Measurements from ENCODE around the gene HAPSTR1.

Gene HAPSTR1

GRCh38 chr16:9114842-9115241, 23.4 kb downstream of the HAPSTR1 start:
- H3K4me3 ChIP-seq, result no peak overlapping the region
- H3K27ac ChIP-seq, result no peak overlapping the region

- Histone ChIP-seq H3K27ac (no peak overlapping the region), H3K4me3 (no peak overlapping the region)
Measured at GRCh38 chr16:9115277-9115676, 23.8 kb downstream of the HAPSTR1 start.

GRCh38 chr16:9116141-9116540, 24.7 kb downstream of the HAPSTR1 start:
- H3K27ac ChIP-seq, result peak overlapping the region in 1 of 21 experiments; percentile 45
- no peak overlapping the region for H3K4me3 ChIP-seq

GRCh38 chr16:9118170-9118569, 26.7 kb downstream of the HAPSTR1 start:
- no peak overlapping the region for H3K4me3 ChIP-seq
- H3K27ac ChIP-seq, result no peak overlapping the region

- peak overlapping the region in 1 of 21 experiments; percentile 60 for H3K27ac ChIP-seq
- H3K4me3 ChIP-seq, result no peak overlapping the region
Measured at GRCh38 chr16:9119795-9120194, 28.4 kb downstream of the HAPSTR1 start.

GRCh38 chr16:9122342-9122741, 30.9 kb downstream of the HAPSTR1 start:
- Histone ChIP-seq H3K27ac (peak overlapping the region in 1 of 21 experiments; percentile 14), H3K4me3 (no peak overlapping the region)

- H3K27ac ChIP-seq, result peak overlapping the region in 1 of 21 experiments; percentile 17
Measured at GRCh38 chr16:9122969-9123368, 31.5 kb downstream of the HAPSTR1 start.

GRCh38 chr16:9123401-9123800, 32.0 kb downstream of the HAPSTR1 start:
- Histone ChIP-seq H3K4me3 (no peak overlapping the region), H3K27ac (peak overlapping the region in 1 of 21 experiments; percentile 22)

More at GRCh38 chr16:9122969-9123368, 31.5 kb downstream of the HAPSTR1 start:
- no peak overlapping the region for H3K4me3 ChIP-seq

GRCh38 chr16:9123871-9124270, 32.4 kb downstream of the HAPSTR1 start:
- no peak overlapping the region for H3K4me3 ChIP-seq
- peak overlapping the region in 2 of 21 experiments; percentile 14 to 22 for H3K27ac ChIP-seq

- Histone ChIP-seq H3K4me3 (no peak overlapping the region), H3K27ac (no peak overlapping the region)
Measured at GRCh38 chr16:9124444-9124843, 33.0 kb downstream of the HAPSTR1 start.

GRCh38 chr16:9124908-9125584, 33.6 kb downstream of the HAPSTR1 start:
- Histone ChIP-seq H3K4me3 (no peak overlapping the region), H3K27ac (peak overlapping the region in 1 of 21 experiments; percentile 52)

- H3K27ac ChIP-seq, result peak overlapping the region in 1 of 21 experiments; percentile 20
- H3K4me3 ChIP-seq, result no peak overlapping the region
Measured at GRCh38 chr16:9125658-9126505, 34.4 kb downstream of the HAPSTR1 start.

GRCh38 chr16:9126609-9127008, 35.2 kb downstream of the HAPSTR1 start:
- H3K27ac ChIP-seq, result no peak overlapping the region

GRCh38 chr16:9128346-9129342, 37.2 kb downstream of the HAPSTR1 start:
- H3K27ac ChIP-seq, result peak overlapping the region in 5 of 21 experiments; percentile 3 to 63 (median 55)
- H3K4me3 ChIP-seq, result no peak overlapping the region

More at GRCh38 chr16:9126609-9127008, 35.2 kb downstream of the HAPSTR1 start:
- no peak overlapping the region for H3K4me3 ChIP-seq

- Histone ChIP-seq H3K4me3 (no peak overlapping the region), H3K27ac (no peak overlapping the region)
Measured at GRCh38 chr16:9134306-9134705, 42.9 kb downstream of the HAPSTR1 start.

- H3K27ac ChIP-seq, result no peak overlapping the region
- H3K4me3 ChIP-seq, result no peak overlapping the region
Measured at GRCh38 chr16:9134739-9135138, 43.3 kb downstream of the HAPSTR1 start.

GRCh38 chr16:9135797-9136196, 44.4 kb downstream of the HAPSTR1 start:
- H3K4me3 ChIP-seq, result no peak overlapping the region
- H3K27ac ChIP-seq, result no peak overlapping the region

GRCh38 chr16:9136596-9136995, 45.2 kb downstream of the HAPSTR1 start:
- no peak overlapping the region for H3K4me3 ChIP-seq

GRCh38 chr16:9138021-9138680, 46.7 kb downstream of the HAPSTR1 start:
- Histone ChIP-seq H3K4me3 (no peak overlapping the region), H3K27ac (no peak overlapping the region)

More at GRCh38 chr16:9136596-9136995, 45.2 kb downstream of the HAPSTR1 start:
- no peak overlapping the region for H3K27ac ChIP-seq
